GM19043 (cell line): ENCODE results near the gene PPP2R1A.
"Not testable (repeated sequence)": the region's sequence is repeated elsewhere in the genome, so short reads cannot be mapped to it uniquely, and the experiment has no call there.

Experiments
- ATAC-seq: cut with Tn5 transposase; IDR thresholded peaks from one replicate; pipeline ENCODE4 v1.9.1; 2021; ENCODE audit warnings: low read depth; ENCODE audit not compliant: unreplicated experiment

The PPP2R1A gene

GRCh38 chr19:52237197-52237596 is 47.3 kb downstream of the PPP2R1A start:
- ATAC-seq = no peak

DNA sequence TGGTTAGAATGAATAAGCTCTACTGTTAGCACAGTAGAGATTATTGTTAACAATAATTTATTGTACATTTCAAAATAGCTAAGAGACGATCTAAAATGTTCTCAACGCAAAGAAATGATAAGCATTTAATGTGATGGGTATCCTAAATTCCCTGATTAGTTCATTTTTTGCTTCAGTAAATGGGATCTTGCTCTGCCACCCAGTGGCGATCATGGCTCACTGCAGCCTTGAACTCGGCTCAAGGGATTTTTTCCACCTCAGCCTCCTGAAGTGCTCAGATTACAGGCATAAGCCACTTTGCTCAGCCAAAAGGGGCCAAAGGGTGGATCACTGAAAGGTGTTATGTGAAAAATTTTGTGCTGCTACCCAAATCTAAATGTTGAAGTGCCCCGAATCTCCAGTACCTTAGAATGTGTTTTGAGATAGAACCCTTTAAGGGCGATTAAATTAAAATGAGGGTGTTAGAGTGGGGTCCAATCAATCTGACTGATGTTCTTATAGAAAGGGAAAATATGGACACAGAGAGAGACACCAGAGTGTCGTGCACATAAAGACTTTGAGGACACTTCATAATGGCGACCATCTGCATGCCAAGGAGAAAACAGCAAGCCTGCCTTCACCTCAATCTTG is 48.0 kb downstream of the PPP2R1A start:
- no peak for ATAC-seq

DNA sequence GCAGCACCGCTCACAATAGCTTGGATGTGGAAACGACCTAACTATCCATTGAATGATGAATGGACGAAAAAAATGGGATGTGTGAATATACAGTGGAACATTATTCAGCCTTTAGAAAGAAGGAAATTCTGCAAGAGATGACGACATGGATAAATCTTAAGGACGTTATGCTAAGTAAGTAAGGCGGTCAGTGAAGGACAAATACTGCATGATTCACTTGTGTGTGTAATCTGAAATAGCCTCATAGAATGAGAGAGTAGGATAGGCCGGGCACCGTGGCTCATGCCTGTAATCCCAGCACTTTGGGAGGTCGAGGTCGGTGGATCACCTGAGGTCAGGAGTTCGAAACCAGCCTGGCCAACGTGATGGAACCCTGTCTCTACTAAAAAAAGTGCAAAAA is 54.2 kb downstream of the PPP2R1A start:
- no peak for ATAC-seq

GRCh38 chr19:52248241-52248640 is 58.4 kb downstream of the PPP2R1A start:
- ATAC-seq = no peak

GRCh38 chr19:52258426-52258825 is 68.6 kb downstream of the PPP2R1A start:
- no peak for ATAC-seq

GRCh38 chr19:52265556-52265955 is 75.7 kb downstream of the PPP2R1A start:
- not testable (repeated sequence) for ATAC-seq

GRCh38 chr19:52269338-52270261 is 79.7 kb downstream of the PPP2R1A start, which contains the start of gene ZNF766:
Gene ZNF766 (plus strand): TSS chr19:52269587. CDS start chr19:52269614, 27 bp downstream.
- ATAC-seq = peak; percentile 95

- ATAC-seq = no peak
These were observed 80.5 kb downstream of the PPP2R1A start for GRCh38 chr19:52270266-52270885.

DNA sequence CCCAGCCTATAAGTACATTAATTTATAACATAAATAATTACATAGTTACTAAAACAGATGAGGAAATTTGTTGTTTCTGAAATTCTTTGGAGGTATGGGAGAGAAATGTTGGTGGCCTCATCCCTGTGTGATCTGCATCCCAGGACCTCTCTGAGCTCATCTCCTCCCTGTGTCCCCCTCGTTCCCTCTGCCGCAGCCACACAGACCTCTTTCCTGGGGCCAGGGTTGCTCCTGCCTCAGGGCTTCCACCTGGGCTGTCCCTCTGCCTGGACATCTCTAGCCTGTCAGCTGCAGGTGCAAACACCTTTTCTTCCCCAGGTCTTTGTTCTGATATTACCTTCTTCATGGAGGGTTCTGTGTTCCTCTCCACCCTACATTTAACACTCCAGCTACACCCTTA is 83.4 kb downstream of the PPP2R1A start:
- no peak for ATAC-seq

DNA sequence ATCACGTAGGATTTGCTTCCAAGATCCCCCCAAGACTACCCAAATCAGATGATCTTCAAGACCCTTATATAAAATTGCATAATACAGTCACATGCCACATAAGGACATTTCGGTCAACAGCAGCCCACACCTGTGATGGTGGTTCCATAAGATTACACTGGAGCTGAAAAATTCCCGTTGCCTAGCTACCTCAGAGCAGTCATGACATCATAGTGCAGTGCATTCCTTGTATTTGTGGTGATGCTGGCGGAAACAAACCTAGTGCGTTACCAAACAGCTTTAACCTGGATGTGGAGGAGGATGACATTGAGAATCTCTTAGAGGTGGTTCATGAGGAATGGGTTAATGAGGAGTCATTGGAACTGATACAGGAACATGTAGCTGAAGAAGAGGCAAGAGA is 84.3 kb downstream of the PPP2R1A start:
- no peak for ATAC-seq

- no peak for ATAC-seq
These were observed 86.1 kb downstream of the PPP2R1A start for GRCh38 chr19:52275988-52276387.

GRCh38 chr19:52277471-52277870 is 87.6 kb downstream of the PPP2R1A start:
- ATAC-seq = no peak
